Bronchial epithelial cell (primary cell): ENCODE data around the gene STMN3. TPM values are rescaled to one million over a fixed set of nuclear protein-coding genes. Genes with fewer than 3 reads are reported as not detected.

Source experiments
- DNase-seq: peaks from one replicate; pipeline ENCODE4 v3.0.0-alpha.2; 2010; ENCODE audit warnings: low read depth
- FAIRE-seq: peaks from 2 replicates; lab custom pipeline; 2011; peaks lifted over from hg19 to GRCh38; lab: Jason Lieb, UNC
- H3K27me3 ChIP-seq: 2 replicates; pipeline ENCODE4 v1.5.1; 2011; ENCODE audit warnings: low read length; ENCODE audit not compliant: control insufficient read depth, insufficient read depth
- H3K36me3 ChIP-seq: 2 replicates; pipeline ENCODE4 v1.5.1; 2011; ENCODE audit warnings: low read length; ENCODE audit not compliant: control insufficient read depth, insufficient read depth
- H3K4me3 ChIP-seq: 2 replicates; pipeline ENCODE4 v1.5.1; 2011; ENCODE audit warnings: mild to moderate bottlenecking, low read depth, low read length, control low read depth
- CTCF ChIP-seq: IDR thresholded peaks from 2 replicates; pipeline ENCODE4 v1.5.1; 2011; ENCODE audit warnings: mild to moderate bottlenecking, moderate library complexity, low read length, control low read depth, inconsistent platforms; ENCODE audit not compliant: insufficient read depth, severe bottlenecking
- total RNA-seq: library from RNA; depleted of rRNA; stranded (reverse); fragments of >200 nt; gene quantifications from 2 replicates; pipeline ENCODE4 v1.2.1, GENCODE V29; 2014

Gene STMN3
- total RNA-seq, 1 donor from 2014 or later = not detected

GRCh38 chr20:63679799-63680305 is 26.6 kb upstream of the STMN3 start:
- FAIRE-seq = no peak
- no peak for TF ChIP-seq CTCF
- H3K36me3 ChIP-seq = no peaks in the 10 kb centered on the region

GRCh38 chr20:63678667-63679465 is 25.6 kb upstream of the STMN3 start:
- FAIRE-seq = peak; percentile 76
- no peaks in the 10 kb centered on the region for H3K27me3 ChIP-seq
- TF ChIP-seq CTCF = no peak
- no peak overlapping the region for H3K4me3 ChIP-seq
- no peak for DNase-seq
- H3K36me3 ChIP-seq = no peaks in the 10 kb centered on the region

More at GRCh38 chr20:63679799-63680305, 26.6 kb upstream of the STMN3 start:
- no peak overlapping the region for H3K4me3 ChIP-seq
- no peaks in the 10 kb centered on the region for H3K27me3 ChIP-seq
- no peak for DNase-seq

- FAIRE-seq (no peak), DNase-seq (no peak)
- H3K27me3 ChIP-seq = no peaks in the 10 kb centered on the region
- no peak overlapping the region for H3K4me3 ChIP-seq
- peaks cover 2% of the 10 kb centered on the region for H3K36me3 ChIP-seq
- TF ChIP-seq CTCF = no peak
Observed at GRCh38 chr20:63678071-63678470, 24.8 kb upstream of the STMN3 start.

- no peak overlapping the region for H3K4me3 ChIP-seq
- no peak for DNase-seq
- no peak for TF ChIP-seq CTCF
- no peak for FAIRE-seq
- peaks cover 4% of the 10 kb centered on the region for H3K36me3 ChIP-seq
- no peaks in the 10 kb centered on the region for H3K27me3 ChIP-seq
Observed at GRCh38 chr20:63675681-63676368, 22.6 kb upstream of the STMN3 start.

- no peak for FAIRE-seq
- Histone ChIP-seq H3K27me3 (no peaks in the 10 kb centered on the region), H3K4me3 (no peak overlapping the region), H3K36me3 (peaks cover 4% of the 10 kb centered on the region)
- TF ChIP-seq CTCF = no peak
- DNase-seq = no peak
Observed at GRCh38 chr20:63673951-63674350, 20.7 kb upstream of the STMN3 start.
